ENCODE data around the gene SYNE3.

SYNE3 gene

GRCh38 chr14:95490138-95490509 lies 26.3 kb downstream of the SYNE3 start:
- no peak for DNase-seq (ENCODE audit: low read depth, low spot score)

- DNase-seq (ENCODE audit: low read depth, low spot score), result no peak
These were observed 27.0 kb downstream of the SYNE3 start for GRCh38 chr14:95489214-95490137.

- no peak for DNase-seq (ENCODE audit: low read depth, low spot score)
These were observed 27.9 kb downstream of the SYNE3 start for GRCh38 chr14:95488376-95489213.

GRCh38 chr14:95487669-95488084 lies 28.8 kb downstream of the SYNE3 start:
- no peak for DNase-seq (ENCODE audit: low read depth, low spot score)

- no peak for DNase-seq (ENCODE audit: low read depth, low spot score)
These were observed 29.4 kb downstream of the SYNE3 start for GRCh38 chr14:95486875-95487668.

- DNase-seq (ENCODE audit: low read depth, low spot score), result no peak
These were observed 31.1 kb downstream of the SYNE3 start for GRCh38 chr14:95485222-95485819.

GRCh38 chr14:95484296-95484695 lies 32.2 kb downstream of the SYNE3 start:
- DNase-seq (ENCODE audit: low read depth, low spot score), result no peak

- peak; percentile 88 for DNase-seq (ENCODE audit: low read depth, low spot score)
These were observed 32.9 kb downstream of the SYNE3 start for GRCh38 chr14:95483309-95484165.

- no peak for DNase-seq (ENCODE audit: low read depth, low spot score)
These were observed 33.7 kb downstream of the SYNE3 start for GRCh38 chr14:95482627-95483308.

- no peak for DNase-seq (ENCODE audit: low read depth, low spot score)
These were observed 34.9 kb downstream of the SYNE3 start for GRCh38 chr14:95481391-95482022.

GRCh38 chr14:95480887-95481226 lies 35.6 kb downstream of the SYNE3 start:
- no peak for DNase-seq (ENCODE audit: low read depth, low spot score)

- no peak for DNase-seq (ENCODE audit: low read depth, low spot score)
These were observed 36.2 kb downstream of the SYNE3 start for GRCh38 chr14:95480109-95480886.

- no peak for DNase-seq (ENCODE audit: low read depth, low spot score)
These were observed 37.0 kb downstream of the SYNE3 start for GRCh38 chr14:95479494-95479893.

GRCh38 chr14:95478818-95479217 lies 37.6 kb downstream of the SYNE3 start:
- no peak for DNase-seq (ENCODE audit: low read depth, low spot score)

- DNase-seq (ENCODE audit: low read depth, low spot score), result no peak
These were observed 38.1 kb downstream of the SYNE3 start for GRCh38 chr14:95478309-95478708.

GRCh38 chr14:95477411-95478269 lies 38.8 kb downstream of the SYNE3 start:
- DNase-seq (ENCODE audit: low read depth, low spot score), result no peak

GRCh38 chr14:95476747-95477146 lies 39.7 kb downstream of the SYNE3 start:
- DNase-seq (ENCODE audit: low read depth, low spot score), result no peak
